ENCODE data around the gene SPINK14.

Gene SPINK14

GRCh38 chr5:148193202-148193601 is 24.9 kb downstream of the SPINK14 start:
- no peak for DNase-seq (ENCODE audit: extremely low read depth in 1 of 2, low read depth in 1 of 2)

GRCh38 chr5:148201151-148201550 is 32.8 kb downstream of the SPINK14 start:
- no peak for DNase-seq (ENCODE audit: extremely low read depth in 1 of 2, low read depth in 1 of 2)

- no peak for DNase-seq (ENCODE audit: extremely low read depth in 1 of 2, low read depth in 1 of 2)
Measured at GRCh38 chr5:148202531-148203203, 34.3 kb downstream of the SPINK14 start, which contains the start of gene SPINK6. SPINK6 (plus strand) TSS chr5:148203042; CDS start chr5:148203097, 55 bp downstream.

- no peak for DNase-seq (ENCODE audit: extremely low read depth in 1 of 2, low read depth in 1 of 2)
Measured at GRCh38 chr5:148205044-148205806, 36.9 kb downstream of the SPINK14 start.

- DNase-seq (ENCODE audit: extremely low read depth in 1 of 2, low read depth in 1 of 2) = no peak
Measured at GRCh38 chr5:148205865-148206264, 37.5 kb downstream of the SPINK14 start.

- no peak for DNase-seq (ENCODE audit: extremely low read depth in 1 of 2, low read depth in 1 of 2)
Measured at GRCh38 chr5:148206620-148207019, 38.3 kb downstream of the SPINK14 start.

GRCh38 chr5:148208226-148208625 is 39.9 kb downstream of the SPINK14 start:
- no peak for DNase-seq (ENCODE audit: extremely low read depth in 1 of 2, low read depth in 1 of 2)

- no peak for DNase-seq (ENCODE audit: extremely low read depth in 1 of 2, low read depth in 1 of 2)
Measured at GRCh38 chr5:148209151-148209770, 40.9 kb downstream of the SPINK14 start.

GRCh38 chr5:148214665-148215185 is 46.4 kb downstream of the SPINK14 start:
- DNase-seq (ENCODE audit: extremely low read depth in 1 of 2, low read depth in 1 of 2) = no peak

- no peak for DNase-seq (ENCODE audit: extremely low read depth in 1 of 2, low read depth in 1 of 2)
Measured at GRCh38 chr5:148221508-148221907, 53.2 kb downstream of the SPINK14 start.

GRCh38 chr5:148224117-148224742 is 55.9 kb downstream of the SPINK14 start:
- no peak for DNase-seq (ENCODE audit: extremely low read depth in 1 of 2, low read depth in 1 of 2)
